GM21576 (cell line): ENCODE results near the gene NT5DC2.

Experiments used
- ATAC-seq: cut with Tn5 transposase; IDR thresholded peaks from one replicate; pipeline ENCODE4 v1.9.1; 2021; ENCODE audit warnings: mild to moderate bottlenecking, moderate library complexity; ENCODE audit not compliant: unreplicated experiment

The NT5DC2 gene

DNA sequence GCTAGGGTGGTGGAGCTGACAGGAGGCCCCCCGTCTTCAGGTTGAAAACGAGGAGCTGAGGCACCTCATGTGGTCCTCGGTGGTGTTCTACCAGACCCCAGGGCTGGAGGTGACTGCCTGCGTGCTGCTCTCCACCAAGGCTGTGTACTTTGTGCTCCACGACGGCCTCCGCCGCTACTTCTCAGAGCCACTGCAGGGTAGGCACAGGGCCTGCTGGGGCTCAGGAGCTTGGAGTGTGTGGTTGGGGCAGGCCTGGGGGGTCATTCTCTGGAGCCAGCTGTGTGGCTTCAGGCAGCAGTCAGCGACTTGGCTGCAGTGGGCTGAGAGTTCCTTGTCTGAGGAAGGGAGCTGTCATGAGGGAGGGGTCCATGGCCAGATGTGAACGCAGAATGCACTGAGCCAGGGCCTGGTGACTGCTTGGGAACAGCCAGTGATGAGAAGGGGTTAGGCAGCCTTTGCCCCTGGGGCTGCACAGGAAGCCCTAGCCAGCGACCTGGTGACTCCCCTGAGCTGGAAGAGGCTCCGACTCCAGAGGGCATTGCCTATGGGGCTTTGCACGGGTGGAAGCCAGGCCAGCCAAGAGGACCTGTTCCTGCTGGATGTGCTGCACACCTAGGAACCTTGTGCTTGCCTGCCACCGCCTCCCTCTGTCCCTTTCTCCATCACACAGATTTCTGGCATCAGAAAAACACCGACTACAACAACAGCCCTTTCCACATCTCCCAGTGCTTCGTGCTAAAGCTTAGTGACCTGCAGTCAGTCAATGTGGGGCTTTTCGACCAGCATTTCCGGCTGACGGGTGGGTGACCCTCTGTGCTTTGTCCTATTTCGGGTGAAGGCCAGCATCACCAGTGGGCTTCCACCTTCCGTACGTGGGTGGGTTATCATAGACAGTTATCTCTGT, 43.4 kb downstream of the NT5DC2 start:
- ATAC-seq: no peak

DNA sequence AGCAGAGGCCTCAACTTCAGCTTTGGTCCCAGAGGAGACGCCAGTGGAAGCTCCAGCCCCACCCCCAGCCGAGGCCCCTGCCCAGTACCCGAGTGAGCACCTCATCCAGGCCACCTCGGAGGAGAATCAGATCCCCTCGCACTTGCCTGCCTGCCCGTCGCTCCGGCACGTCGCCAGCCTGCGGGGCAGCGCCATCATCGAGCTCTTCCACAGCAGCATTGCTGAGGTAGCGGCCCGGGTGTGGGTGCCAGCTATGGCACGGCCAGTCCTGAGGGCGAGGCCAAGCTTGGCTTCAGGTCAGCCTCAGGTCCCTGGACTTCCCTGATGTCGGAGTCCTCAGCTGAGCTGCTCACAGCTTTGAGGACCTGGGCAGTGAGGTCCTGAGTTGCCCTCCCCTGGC, 44.2 kb downstream of the NT5DC2 start:
- ATAC-seq: no peak

DNA sequence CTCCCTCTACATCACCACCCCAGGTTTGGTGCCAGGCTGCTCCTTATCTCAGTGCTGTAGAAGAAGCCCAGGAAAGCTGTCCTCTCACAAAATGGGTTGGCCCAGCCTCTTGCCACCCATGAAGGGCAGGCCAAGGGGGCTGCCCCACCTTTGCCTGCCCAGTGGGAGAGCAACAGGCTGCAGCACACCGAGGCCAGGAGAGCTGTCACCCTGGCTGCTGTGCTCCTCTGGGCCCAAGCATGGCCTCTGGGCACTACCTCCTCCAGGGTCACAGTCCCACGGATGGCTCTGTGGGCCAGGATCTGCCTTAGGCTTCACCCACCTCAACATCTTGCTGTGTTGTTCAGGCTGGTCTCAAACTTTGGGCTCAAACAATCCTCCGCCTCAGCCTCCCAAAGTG, 44.9 kb downstream of the NT5DC2 start:
- no peak for ATAC-seq

DNA sequence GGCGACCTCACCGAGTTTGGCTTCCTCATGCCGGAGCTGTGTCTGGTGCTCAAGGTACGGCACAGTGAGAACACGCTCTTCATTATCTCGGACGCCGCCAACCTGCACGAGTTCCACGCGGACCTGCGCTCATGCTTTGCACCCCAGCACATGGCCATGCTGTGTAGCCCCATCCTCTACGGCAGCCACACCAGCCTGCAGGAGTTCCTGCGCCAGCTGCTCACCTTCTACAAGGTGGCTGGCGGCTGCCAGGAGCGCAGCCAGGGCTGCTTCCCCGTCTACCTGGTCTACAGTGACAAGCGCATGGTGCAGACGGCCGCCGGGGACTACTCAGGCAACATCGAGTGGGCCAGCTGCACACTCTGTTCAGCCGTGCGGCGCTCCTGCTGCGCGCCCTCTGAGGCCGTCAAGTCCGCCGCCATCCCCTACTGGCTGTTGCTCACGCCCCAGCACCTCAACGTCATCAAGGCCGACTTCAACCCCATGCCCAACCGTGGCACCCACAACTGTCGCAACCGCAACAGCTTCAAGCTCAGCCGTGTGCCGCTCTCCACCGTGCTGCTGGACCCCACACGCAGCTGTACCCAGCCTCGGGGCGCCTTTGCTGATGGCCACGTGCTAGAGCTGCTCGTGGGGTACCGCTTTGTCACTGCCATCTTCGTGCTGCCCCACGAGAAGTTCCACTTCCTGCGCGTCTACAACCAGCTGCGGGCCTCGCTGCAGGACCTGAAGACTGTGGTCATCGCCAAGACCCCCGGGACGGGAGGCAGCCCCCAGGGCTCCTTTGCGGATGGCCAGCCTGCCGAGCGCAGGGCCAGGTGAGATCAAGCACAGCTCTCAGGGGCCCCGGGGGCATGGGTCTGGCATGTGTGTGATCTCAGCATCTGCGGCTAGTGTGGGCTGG, 45.6 kb downstream of the NT5DC2 start:
- no peak for ATAC-seq

DNA sequence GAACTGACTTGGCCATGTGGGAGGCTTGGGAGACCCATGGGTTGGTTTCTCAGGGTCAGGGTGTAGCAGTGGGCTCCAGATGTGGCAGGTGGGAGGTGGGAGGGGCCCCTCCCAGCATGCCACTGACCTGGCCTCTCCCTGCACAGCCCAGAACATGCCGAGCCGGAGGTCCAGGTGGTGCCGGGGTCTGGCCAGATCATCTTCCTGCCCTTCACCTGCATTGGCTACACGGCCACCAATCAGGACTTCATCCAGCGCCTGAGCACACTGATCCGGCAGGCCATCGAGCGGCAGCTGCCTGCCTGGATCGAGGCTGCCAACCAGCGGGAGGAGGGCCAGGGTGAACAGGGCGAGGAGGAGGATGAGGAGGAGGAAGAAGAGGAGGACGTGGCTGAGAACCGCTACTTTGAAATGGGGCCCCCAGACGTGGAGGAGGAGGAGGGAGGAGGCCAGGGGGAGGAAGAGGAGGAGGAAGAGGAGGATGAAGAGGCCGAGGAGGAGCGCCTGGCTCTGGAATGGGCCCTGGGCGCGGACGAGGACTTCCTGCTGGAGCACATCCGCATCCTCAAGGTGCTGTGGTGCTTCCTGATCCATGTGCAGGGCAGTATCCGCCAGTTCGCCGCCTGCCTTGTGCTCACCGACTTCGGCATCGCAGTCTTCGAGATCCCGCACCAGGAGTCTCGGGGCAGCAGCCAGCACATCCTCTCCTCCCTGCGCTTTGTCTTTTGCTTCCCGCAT, 46.4 kb downstream of the NT5DC2 start:
- ATAC-seq: no peak

DNA sequence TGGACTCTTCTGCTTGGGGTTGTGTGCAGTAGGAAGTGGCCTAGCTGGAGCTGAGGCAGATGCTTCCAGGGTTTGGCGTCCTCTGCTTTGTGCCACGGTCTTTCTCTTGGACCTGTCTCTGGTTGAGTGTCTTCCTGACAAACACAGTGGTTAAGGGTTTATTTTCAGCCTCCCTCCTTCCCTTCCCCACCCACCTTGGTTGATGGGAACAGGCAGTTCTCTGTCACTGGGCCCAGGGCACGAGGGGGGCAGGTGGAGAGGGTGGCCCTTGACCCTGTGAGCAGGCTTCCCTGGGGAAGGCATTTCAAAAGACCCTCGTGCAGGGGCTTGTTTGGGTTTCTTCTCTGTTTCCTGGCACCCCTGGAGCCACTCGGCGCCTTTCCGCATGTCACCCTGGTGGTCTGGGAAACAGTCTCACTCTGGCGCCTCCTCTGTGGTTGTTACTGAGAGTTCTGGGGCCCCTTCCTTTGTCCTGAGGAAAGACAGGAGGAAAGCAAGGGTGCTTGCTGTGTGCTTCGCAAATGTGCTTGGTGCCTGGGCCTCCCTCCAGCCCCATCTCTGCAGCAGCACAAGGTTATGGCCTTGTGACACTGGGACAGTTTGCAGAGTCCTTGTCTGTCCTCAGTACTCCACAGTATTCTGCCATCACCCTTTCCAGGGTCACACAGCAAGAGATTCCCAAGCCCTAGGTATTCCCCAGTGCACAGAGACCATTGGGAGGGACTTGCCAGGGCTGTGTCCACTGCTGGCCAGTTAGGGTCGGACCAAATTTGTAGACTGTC, 48.8 kb downstream of the NT5DC2 start:
- no peak for ATAC-seq

DNA sequence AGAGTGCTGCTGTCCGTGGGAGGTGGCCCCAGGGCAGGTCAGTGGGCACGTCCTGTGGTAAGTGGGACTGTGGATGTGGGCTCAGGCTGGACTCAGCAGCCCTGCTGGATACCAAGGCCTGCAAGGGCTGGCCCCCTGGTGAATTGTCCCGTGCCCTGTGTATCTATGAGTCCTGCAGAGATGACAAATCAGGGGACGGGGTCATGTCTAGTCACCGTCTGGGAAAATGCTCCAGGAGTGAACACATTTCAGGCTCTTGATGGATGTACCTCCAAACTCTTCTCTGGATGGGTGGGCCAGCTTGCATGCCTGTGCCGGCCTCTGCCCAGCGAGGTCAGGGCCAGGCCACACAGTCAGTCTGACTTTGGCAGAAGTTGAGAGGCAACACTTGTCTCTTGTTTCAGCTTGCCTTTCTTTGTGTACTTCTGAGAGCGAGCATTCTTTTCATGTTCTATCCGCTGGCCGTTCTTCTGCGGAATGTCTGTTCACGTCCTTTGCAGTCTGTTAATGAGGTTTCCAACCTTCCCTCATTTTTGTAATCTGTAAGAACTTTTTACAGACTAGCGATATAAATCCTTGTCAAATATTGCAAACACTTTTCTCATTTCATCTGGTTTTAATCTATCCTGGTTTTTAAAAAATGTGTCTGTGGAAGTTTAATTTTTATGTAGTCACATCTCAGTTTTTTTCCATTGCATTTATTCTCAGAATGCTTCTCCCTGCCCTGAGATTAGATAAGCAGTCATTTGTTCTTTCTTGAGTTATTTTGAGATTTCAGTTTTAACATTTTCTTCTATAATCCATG, 49.9 kb downstream of the NT5DC2 start:
- ATAC-seq: no peak

DNA sequence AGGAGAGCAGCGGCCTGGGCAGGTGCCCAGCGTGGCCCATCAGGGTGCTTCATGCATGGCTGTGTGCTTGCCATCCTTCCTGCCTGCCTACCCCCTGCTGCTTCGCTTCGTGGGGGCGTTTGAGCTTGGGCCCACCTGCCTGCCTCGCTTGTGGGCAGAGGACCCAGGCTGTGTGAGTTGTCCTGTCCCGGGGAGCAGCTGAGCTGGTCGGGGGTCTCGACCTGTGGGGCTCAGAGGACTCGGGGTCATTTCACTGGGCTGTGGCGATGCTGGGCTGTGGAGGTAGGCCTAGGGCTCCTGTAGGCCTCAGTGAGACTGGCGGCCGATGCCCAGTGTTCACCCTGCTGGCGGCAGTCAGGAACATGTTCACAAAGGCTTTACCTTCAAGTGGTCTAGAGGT, 50.6 kb downstream of the NT5DC2 start:
- no peak for ATAC-seq

DNA sequence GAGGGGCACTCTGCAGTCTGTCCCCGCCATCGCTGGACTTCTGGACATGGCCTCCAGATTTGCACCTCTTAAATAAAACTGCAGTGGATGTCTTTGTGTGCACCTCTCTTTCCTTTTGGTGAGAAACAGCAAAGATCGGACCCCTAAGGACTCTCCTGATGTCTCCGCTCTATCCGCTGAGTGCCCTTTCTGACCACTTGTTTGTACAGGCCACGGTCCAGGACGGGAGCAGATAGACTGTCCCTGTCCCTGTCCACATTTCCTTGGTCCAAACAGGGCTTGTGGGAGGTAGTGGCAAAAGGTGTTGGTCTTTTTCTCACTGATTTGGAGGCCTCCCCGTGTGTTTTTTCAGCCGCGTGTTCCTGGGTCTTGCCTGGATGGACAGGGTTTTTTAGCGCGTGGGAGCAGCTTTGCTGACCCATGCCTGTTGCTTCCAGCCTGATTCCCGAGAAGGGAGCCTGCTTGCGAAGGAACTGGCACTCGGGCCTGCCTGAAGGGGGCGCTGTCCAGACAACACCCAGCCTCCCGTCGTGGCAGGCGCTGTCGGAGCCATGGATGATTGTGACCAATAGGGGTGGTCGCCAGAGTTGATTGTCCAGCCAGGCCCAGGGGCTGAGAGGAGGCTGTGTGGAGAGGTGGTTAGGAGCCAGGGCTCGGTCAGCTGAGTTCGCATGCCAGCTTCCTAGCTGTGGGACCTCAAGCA, 51.7 kb downstream of the NT5DC2 start:
- ATAC-seq: no peak

DNA sequence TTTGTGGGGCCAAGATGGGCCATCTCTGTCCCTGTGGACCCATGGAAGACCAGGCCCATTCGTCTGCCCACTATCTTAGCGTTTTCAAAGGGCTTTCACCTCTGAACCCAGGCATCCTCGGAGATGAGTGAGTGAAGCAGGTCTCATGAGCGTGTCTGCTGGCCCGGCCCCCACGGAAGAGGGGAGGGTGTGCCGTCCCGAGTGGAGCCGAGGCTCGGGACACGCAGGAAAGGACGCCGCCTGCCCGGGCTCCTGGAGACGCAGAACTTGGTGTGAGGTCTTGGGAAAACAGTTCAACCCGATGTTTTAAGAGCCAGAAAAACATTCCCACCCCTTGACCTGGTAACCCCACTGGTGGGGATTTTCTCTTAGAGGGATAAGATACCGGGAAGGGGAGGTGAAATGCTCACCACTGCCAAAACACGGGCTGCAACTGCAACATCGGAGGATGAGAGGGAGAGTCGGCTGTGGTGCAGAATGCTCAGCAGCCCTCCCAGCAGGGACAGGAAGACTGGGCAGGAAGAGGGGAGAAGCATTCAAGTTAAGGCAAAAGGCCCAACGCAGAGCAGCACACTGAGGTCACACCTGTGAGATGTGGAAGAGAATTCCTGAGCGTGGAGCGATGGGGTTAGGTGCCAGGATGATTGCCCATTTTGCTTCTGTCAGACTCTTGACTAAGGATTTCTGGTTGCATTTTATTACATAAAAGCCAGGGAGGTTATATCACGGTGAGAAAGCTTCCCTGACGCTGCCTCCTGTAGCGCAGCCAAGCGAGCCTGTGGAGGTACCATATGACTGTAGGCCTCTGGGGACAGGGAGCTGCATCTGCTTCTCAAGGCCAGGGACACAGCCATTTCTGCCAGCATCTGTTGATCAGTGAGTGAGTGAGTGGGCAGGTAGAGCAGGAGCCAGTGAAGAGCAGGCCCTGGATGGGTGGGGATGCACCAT, 52.6 kb downstream of the NT5DC2 start:
- no peak for ATAC-seq

DNA sequence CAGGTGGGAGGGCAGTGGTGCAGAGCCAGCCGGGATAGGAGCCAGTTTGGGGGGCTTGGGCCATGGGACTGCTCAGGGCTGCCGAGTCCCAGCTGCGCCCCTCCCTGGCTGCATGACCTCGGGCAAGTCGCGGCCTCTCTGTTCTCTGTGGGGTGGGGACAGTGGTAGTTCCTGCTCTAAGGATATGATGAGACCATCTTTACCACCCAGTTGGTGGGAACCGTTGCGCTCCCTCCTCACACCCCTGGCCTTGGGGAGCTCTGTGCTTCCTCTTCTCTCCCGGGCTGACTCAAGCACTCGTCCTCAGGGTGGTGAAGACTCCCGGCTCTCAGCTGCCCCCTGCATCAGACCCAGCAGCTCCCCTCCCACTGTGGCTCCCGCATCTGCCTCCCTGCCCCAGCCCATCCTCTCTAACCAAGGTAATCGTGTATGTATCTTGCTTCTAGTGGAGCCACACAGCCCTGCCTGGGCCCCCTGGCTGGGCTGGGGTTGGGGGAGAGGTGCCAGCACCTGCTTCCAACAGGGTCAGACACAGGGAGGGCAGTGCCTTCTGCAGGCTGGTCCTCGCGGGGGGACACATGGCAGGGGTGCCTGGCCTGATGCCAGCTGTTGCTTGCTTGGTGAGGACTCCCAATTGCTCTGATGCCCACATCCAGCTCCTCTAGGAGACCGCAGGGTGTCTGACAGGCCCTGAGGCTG, 53.6 kb downstream of the NT5DC2 start:
- no peak for ATAC-seq

DNA sequence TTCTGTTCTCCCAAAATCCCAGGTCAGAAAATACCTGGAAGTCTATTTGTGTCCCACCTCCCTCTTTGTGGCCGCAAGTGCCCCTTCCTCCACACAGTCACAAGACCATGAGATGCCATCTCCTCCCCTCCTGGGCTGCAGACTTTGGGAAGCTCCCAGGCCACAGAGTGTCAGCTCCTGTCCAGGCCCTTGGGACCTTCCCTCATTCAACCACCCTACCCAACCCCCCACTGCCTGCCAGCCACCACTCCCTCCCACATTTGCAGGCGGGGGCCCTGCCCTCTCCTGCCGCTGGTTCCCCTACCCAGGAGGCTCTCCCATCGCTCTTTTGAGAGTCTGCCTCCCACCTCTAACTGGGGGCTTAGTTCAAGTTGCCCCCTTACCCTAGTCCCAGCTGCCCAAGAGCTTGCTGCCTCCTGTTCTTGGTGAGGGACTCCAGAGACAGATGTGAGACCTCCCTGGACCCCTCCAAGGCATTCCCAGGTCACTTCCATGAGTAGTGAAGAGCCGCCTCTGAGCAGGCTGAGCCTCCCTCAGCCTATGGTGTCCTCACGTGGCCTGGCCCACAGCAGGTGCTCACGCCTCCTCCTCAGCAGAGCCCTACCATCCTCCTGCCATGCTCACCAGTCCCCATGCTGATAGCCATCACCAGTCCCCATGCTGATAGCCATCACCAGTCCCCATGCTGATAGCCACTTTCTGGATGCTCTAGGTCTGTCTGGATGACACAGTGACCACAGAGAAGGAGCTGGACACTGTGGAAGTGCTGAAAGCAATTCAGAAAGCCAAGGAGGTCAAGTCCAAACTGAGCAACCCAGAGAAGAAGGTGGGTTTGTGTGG, 54.4 kb downstream of the NT5DC2 start:
- no peak for ATAC-seq

DNA sequence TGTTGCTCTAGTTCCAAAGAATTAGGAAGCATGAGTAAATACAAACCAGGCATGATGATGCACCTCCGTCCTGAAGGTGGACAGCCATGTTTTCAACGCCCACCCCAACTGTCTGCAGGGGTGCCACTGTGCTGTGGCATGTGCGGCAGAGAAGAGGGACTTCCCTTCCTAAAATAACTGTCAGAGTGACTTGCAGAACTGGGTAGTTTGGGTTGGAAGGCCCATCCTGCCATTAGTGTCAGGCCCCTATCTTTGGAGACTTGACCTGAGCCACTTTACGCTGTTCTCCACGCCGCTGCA, 55.9 kb downstream of the NT5DC2 start:
- ATAC-seq: no peak

DNA sequence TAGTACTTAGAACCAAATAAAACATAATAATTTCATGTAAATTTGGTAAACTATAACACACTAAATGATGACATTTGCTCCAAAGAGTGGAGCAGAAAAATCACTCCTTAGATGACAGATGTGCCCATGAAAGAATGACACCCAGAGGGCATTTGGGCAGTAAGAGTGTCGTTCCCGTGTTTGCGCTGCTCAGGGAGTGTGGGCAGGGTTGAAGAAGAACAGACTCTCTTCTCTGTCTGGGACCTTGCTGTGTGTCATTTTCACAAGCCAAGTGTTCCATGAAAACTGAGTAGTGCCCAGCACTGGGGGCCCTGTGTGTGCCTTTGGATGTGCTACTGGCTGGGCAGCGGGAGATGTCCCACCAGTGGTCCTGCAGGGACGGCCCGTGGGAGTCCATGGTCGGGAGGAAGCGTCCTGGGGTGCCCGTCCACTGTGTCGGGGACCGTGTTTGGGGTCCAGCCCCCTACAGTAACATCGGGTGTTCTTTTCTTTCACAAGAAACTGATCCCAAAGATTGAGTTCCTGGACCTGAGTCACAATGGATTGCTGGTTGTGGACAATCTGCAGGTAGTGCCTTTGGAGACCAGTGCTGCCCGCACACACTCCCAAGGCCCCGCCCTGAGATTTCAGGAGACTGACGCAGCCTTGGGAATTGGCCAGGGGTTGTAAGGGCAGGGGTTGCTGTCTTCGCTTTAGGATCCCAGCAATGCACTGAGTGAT, 56.4 kb downstream of the NT5DC2 start:
- no peak for ATAC-seq
